Nephron (organoid): ENCODE data around the gene SCGB1A1.

Experiments used
- H3K27ac Mint-ChIP-seq, 3 experiments: 2 replicates each; pipeline ENCODE4 v1.8.0; 2020; ENCODE audit warnings: mixed read lengths in 3 of 3, mild to moderate bottlenecking in 2 of 3, moderate library complexity in 1 of 3
- H3K27me3 Mint-ChIP-seq: 2 replicates; pipeline ENCODE4 v1.8.0; 2021; ENCODE audit warnings: low read depth, mild to moderate bottlenecking, moderate library complexity, mixed read lengths
- H3K36me3 Mint-ChIP-seq: 2 replicates; pipeline ENCODE4 v1.8.0; 2020; ENCODE audit warnings: low read depth, mixed read lengths
- H3K4me1 Mint-ChIP-seq: 2 replicates; pipeline ENCODE4 v1.8.0; 2020; ENCODE audit warnings: mixed read lengths
- H3K4me3 Mint-ChIP-seq, 3 experiments: 2 replicates each; pipeline ENCODE4 v1.8.0; 2020; ENCODE audit warnings: mild to moderate bottlenecking in 3 of 3, mixed read lengths in 3 of 3, moderate library complexity in 2 of 3
- H3K9me3 Mint-ChIP-seq: 2 replicates; pipeline ENCODE4 v1.8.0; 2020; ENCODE audit warnings: mixed read lengths
- CTCF ChIP-seq, 3 experiments: fragments of 200-600 bp; sonication (generic); IDR thresholded peaks; one replicate each; pipeline ENCODE4 v1.5.0; 2021; ENCODE audit warnings: antibody characterized with exemption in 3 of 3; ENCODE audit not compliant: unreplicated experiment in 3 of 3

Gene SCGB1A1

DNA sequence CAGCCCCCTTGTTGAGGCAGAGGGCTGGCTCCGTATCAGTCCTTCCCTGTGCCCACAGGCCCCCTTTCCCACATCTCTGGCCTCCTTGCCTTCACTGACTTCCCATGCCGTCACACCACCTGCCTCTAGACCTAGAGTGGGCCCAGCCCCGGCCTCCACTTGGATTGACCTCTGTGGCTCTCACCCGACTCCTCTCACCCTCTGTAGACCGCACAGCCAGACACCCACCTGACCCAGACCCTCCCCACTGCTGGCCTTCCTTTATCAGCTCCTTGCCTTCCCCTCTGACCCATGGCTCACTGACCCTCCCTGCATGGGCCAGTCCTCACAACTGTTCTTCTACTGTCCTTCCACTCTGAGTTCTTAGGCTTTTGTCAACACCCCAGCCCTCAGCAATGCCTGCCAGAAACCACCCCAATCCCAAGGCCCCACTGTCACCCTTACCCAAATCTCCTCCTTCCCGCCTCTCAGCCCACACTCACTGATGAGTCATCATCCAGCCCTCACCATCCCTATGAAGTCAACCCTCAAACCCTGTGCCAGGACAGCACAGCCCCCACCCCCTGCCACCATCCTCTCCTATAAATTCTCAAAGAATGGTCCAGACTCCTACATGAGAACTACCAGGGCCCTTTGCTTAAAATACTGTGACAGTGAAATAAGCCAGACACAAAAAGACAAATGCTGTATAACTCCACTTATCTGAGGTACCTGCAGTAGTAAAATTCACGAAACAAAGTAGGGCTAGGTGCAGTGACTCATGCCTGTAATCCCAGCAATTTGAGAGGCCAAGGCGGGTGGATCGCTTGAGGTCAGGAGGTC is 53.4 kb downstream of the SCGB1A1 start:
- Mint-ChIP-seq H3K4me3 (no peak overlapping the region), H3K27me3 (peaks cover 4% of the 10 kb centered on the region), H3K4me1 (no peaks in the 10 kb centered on the region), H3K27ac (peak overlapping the region in 2 of 3 experiments; percentile 5 to 9), H3K9me3 (no peaks in the 10 kb centered on the region), H3K36me3 (no peaks in the 10 kb centered on the region)
- TF ChIP-seq CTCF (IDR thresholded peaks at IDR 0.05; ENCODE audit: unreplicated experiment in 3 of 3) = no peak
